ENCODE data around the gene TSPAN10. TPM values are rescaled to one million over a fixed set of nuclear protein-coding genes. Genes with fewer than 3 reads are reported as not detected.

Gene TSPAN10
- total and polyA plus RNA-seq, 2 of the 13 experiments (the other 11 are each of a cell fraction or from before 2014, with no cell fraction given) = 0.54 to 0.75 TPM

- TF ChIP-seq, protein P1, sequence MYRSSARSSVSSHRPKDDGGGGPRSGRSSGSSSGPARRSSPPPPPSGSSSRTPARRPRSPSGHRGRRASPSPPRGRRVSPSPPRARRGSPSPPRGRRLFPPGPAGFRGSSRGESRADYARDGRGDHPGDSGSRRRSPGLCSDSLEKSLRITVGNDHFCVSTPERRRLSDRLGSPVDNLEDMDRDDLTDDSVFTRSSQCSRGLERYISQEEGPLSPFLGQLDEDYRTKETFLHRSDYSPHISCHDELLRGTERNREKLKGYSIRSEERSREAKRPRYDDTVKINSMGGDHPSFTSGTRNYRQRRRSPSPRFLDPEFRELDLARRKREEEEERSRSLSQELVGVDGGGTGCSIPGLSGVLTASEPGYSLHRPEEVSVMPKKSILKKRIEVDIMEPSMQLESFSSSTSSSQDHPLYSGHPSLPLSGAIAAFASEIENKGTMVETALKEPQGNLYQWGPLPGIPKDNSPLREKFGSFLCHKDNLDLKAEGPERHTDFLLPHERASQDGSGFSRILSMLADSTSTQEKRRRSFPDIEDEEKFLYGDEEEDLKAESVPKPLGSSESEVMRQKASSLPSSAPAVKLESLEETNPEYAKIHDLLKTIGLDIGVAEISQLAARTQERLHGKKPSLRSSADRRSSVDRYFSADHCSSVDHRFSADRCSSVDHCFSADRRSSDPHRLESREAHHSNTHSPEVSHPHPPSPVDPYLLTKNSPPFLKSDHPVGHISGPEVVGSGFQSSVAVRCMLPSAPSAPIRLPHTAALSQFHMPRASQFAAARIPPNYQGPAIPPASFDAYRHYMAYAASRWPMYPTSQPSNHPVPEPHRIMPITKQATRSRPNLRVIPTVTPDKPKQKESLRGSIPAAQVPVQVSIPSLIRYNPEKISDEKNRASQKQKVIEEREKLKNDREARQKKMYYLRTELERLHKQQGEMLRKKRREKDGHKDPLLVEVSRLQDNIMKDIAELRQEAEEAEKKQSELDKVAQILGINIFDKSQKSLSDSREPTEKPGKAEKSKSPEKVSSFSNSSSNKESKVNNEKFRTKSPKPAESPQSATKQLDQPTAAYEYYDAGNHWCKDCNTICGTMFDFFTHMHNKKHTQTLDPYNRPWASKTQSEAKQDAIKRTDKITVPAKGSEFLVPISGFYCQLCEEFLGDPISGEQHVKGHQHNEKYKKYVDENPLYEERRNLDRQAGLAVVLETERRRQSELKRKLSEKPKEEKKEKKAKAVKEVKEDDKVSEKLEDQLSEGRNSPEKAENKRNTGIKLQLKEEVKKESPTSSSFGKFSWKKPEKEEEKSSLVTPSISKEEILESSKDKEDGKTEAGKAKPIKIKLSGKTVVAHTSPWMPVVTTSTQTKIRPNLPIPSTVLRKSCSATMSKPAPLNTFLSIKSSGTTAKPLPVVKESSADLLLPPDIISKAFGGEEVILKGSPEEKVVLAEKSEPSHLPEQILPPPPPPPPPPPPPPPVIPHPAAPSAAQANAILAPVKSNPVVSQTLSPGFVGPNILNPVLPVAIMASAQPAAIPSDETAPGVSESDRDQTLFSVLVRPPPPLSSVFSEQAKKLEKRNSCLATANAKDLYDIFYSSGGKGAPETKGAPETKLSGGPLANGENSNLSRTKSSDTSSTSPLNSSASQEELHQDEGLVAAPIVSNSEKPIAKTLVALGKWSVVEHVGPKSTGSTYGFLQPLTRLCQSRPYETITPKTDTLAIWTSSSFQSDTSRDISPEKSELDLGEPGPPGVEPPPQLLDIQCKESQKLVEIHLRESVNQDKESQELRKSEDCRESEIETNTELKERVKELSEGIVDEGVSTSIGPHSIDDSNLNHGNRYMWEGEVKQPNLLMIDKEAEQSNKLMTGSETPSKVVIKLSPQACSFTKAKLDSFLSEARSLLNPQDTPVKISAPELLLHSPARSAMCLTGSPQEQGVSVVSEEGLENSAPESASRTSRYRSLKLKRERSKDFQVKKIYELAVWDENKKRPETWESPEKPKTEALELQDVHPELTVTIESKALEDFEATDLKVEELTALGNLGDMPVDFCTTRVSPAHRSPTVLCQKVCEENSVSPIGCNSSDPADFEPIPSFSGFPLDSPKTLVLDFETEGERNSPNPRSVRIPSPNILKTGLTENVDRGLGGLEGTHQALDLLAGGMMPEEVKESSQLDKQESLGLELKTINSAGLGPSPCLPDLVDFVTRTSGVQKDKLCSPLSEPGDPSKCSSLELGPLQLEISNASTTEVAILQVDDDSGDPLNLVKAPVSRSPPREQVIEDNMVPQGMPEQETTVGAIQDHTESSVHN (CRISPR knock-in tag; IDR thresholded peaks at IDR 0.05) = no peak
- no peak for TF ChIP-seq ZNF281 (CRISPR knock-in tag; IDR thresholded peaks at IDR 0.05; ENCODE audit: borderline replicate concordance)
These were observed 24.6 kb upstream of the TSPAN10 start (continued) for GRCh38 chr17:81612172-81612970.

All from HepG2 (cell line).